Measurements from ENCODE around the gene MAP3K2.
A peak's percentile ranks its signal among the peaks of the same experiment; 100 is the strongest.
"Not testable (repeated sequence)": the region's sequence is repeated elsewhere in the genome, so short reads cannot be mapped to it uniquely, and the experiment has no call there.

Gene MAP3K2

GRCh38 chr2:127381762-127382161, 6.0 kb downstream of the MAP3K2 start:
- DNase-seq = no peak

DNA sequence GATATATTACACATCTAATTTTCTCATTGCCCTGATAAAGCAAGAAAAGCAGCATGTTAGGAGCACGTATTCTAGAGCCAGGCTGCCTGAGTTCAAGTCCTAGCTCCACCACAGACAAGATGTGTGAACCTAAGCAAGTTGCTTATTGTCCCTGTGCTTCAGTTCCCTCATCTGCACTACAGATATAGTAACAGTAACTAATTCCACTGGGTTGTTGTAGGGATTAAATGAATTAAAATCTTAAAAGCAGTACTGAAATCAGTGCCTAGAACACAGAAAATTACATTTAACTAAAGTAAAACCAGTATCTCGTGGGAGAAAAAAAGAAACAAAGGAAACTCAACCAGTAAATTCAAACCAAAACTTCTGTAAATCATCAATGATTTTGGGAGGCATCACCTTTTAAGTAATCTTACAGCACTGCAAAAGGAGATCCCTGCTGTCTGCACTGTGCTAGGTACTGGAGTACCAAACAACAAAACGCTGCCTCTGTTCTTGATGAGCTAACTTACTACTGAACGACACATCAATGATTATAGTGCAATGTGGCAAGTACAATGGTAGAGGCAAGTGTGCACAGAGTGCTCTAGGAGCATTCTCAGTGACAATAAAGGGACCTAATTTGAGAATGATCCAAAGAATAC, 7.9 kb downstream of the MAP3K2 start:
- no peak for DNase-seq

GRCh38 chr2:127378720-127379119, 9.1 kb downstream of the MAP3K2 start:
- DNase-seq = no peak

GRCh38 chr2:127377262-127377661, 10.5 kb downstream of the MAP3K2 start:
- DNase-seq = no peak

DNA sequence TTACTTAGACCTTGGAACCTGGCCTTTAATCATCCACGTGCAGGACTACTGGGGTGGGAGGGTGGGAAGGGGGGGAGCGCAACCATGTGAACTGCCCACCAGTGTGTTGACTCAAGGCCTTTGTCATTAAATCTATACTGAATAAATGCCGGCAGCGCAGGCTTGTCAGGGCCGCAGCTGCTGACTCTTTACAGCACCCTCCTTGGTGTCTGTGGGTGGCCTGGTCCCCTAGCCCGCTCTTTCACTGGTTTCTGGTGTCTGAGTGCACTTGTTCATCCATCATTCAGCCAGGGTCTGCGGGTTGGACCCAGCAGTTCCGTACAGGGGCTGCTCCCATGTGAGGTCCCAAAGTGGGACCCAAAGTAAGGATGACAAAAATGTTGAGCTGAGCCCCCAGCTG, 11.5 kb downstream of the MAP3K2 start:
- DNase-seq = no peak

DNA sequence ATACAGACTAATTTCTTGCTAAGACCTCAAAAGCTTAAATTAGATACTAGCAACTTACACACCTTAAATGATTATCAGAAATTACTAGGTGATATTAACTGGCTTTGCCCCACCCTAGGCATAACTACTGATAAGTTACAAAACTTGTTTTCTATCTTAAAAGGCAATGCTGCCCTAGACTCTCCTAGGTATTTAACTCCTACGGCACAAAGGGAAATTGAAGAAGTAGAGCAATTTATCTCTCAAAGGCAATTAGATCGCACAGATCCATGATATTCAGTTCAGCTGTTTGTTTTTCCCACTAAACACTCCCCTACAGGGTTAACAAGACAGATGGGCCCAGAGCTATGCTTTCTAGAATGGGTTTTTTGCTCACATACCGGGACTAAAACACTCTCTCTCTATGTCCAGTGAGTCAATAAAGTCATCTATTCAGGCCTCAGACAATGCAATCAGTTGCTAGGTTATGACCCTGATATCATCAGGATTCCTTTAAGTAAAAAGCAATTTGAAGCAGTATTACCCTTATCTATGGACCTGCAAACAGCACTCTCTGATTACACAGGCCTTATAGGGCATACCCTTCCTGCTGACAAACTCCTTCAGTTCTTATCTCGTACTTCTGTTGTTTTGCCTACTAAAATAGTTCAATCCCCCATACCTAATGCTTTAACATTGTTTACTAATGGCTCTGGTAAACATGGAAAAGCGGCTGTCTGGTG, 14.3 kb downstream of the MAP3K2 start:
- DNase-seq = no peak

GRCh38 chr2:127371037-127371436, 16.7 kb downstream of the MAP3K2 start:
- DNase-seq = no peak

DNA sequence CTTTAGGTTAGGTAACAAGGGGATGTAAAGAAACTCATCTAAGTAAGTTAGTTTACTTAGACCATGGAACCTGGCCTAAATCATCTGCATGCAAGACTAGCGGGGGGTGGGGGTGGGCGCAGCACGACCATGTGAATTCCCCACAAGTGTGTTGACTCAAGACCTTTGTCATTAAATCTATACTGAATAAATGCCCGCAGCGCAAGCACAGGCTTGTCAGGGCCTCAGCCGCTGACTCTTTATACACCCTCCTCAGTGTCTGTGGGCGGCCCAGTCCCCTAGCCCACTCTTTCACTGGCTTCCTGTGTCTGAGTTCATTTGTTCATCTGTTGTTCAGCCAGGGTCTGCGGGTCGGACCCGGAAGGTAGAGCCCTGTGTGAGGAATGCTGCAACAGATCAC, 17.8 kb downstream of the MAP3K2 start:
- DNase-seq = no peak

GRCh38 chr2:127365211-127365643, 22.5 kb downstream of the MAP3K2 start:
- no peak for DNase-seq

GRCh38 chr2:127362971-127363370, 24.8 kb downstream of the MAP3K2 start:
- no peak for DNase-seq

DNA sequence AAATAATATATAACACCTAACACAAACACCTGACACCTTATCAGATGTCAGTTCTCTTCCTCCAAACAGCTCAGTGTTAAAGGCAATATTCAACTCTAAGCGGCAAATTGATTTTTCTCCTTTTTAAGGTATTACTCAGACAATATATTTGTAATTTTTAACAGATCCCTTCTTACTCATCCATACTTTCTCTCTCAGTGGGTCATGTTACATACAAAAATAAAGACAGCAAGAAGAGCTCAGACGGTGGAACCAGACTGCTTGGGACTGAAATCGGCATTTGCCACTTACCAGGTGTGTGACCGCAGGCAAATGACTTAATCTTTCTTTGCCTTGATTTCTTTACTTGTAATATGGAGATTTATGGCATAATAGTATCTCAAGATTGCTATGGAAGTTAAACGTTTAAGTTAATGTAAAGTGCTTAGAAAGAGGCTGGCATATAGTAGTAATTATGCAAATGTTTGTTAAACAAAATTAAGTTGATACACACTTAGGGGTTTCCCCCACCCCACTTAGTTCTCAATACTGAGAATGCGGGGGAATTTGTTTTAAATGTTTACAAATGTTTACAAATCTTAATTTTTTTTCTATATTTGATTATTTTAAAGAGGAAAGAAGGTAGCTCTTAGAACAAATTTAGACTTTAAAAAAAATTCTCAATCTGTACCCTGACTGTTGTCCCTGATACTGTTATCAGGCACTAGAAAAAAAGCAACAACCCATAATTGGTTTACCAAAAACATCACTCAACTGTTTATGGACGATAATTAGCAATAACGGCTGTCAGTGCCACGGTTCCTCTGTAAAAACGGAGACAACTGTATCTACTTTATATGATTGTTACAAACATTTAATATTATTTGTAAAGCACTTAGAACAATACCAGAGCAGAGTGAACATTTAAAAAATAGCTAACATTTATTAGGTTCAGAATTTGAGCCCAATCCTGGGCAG, 25.6 kb downstream of the MAP3K2 start:
- DNase-seq = no peak

- no peak for DNase-seq
Observed at GRCh38 chr2:127360242-127360641, 27.5 kb downstream of the MAP3K2 start.

DNA sequence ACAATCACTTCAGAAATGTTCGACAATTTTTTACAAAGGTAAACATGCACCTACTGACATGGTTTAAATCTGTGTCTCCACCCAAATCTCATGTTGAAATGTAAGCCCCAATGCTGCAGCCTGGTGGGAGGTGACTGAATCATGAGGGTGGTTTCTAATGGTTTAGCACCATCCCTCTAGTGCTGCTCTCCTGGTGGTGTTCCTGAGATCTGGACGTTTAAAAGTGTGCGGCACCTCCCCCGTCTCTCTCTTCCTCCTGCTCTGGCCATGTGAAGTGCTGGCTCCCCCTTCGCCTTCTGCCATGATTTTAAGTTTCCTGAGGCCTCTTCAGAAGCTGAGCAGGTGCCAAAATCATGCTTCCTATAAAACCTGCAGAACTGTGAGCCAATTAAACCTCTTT, 28.3 kb downstream of the MAP3K2 start:
- no peak for DNase-seq

DNA sequence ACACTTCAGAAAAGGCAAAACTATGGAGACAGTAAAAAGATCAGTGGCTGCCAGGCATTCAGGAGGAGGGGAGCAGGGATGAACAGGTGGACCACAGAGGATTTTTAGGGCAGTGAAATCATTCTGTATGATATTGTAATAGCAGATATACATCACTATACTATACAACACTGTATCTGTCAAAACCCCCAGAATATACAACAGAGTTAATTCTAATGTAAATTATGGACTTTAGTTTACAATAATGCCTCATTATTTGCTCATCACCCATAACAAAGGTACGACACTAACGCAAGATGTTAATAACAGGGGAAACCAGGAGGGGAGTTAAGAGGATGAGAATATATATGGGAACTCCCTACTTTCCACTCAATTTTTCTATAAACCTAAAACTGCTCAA, 28.8 kb downstream of the MAP3K2 start:
- DNase-seq = no peak

GRCh38 chr2:127358044-127358443, 29.7 kb downstream of the MAP3K2 start:
- no peak for DNase-seq

GRCh38 chr2:127357591-127357990, 30.2 kb downstream of the MAP3K2 start:
- DNase-seq = no peak

GRCh38 chr2:127356531-127356930, 31.2 kb downstream of the MAP3K2 start:
- no peak for DNase-seq

DNA sequence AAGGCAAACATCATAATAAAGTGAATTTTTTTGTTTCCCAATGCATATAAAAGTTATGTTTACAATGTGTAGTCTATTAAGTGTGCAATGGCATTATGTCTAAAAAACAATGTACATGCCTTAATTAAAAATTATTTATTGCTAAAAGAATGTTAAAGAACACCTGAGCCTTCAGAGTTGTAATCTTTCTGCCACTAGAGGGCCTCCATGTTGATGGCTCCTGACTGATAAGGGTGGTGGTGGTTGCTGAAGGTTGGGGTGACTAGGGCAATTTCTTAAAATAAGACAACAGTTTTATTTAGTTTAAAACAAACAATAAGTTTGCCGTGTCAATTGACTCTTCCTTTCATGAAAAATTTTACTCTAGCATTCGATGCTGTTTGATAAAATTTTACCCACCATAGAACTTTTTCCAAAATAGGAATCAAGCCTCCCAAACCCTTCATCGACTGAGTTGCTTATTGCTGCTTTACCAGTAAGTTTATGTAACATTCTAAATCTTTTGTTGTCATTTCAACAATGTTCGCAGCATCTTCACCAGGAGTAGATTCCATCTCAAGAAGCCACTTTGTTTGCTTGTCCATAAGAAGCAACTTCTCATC, 32.3 kb downstream of the MAP3K2 start:
- peak in 1 of 2 experiments; percentile 3 for DNase-seq

DNA sequence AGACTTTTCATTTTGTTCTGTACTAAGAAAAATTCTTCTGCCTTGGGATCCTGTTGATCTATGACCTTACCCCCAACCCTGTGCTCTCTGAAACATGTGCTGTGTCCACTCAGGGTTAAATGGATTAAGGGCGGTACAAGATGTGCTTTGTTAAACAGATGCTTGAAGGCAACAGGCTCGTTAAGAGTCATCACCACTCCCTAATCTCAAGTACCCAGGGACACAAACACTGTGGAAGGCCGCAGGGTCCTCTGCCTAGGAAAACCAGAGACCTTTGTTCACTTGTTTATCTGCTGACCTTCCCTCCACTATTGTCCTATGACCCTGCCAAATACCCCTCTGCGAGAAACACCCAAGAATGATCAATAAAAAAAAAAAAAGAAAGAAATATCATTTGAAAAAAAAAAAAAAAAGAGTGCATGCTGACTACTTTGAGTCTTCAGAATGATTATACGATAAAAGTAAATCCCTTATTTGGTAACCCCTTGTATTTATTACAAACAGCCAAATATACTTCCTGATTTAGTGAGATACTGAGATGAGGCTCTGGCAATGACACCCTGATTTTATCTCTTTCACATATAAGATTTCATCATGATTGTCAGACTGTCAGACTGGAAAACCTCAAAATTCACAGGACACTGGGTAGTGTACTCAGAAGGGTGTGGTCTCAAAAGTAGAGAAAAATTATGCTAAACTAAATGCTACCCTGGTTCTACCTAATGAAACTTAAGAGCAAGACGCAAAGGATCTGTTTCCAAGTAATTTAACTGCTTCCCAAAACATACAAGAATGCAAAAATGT, 33.7 kb downstream of the MAP3K2 start:
- DNase-seq = not testable (repeated sequence)

DNA sequence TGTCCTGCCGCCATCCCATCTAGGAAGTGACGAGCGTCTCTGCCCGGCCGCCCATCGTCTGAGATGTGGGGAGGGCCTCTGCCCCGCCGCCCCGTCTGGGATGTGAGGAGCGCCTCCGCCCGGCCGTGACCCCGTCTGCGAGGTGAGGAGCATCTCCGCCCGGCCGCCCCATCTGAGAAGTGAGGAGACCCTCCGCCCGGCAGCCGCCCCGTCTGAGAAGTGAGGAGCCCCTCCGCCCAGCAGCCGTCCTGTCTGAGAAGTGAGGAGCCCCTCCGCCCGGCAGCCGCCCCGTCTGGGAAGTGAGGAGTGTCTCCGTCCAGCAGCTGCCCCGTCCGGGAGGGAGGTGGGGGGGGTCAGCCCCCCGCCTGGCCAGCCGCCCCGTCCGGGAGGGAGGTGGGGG, 34.6 kb downstream of the MAP3K2 start:
- not testable (repeated sequence) for DNase-seq

GRCh38 chr2:127351603-127352002, 36.2 kb downstream of the MAP3K2 start:
- DNase-seq = no peak

DNA sequence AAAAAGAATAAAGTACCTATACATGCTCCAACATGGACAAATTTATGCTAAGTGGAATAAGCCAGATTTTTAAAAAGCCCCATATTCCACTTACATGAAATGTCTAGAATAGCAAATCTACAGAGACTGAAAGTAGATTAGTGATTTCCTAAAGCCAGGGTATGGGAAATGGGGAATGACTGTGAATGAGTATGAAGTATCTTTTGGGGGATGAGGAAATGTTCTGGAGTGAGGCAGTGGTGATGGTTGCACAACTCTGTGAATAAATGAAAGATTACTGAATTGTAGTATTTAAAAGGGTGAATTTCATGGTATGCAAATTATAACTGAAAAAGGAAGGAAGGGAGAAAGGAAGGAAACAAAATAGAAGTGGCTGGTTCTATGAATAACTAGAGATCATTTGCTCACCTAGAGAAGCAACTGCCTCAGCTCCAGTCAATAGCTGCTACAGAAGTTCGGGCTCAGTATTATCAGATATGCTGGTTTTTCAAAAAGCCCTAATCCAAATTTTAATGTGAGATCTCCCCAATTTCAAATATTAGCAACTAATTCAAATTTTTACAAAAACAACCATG, 39.3 kb downstream of the MAP3K2 start:
- no peak for DNase-seq
